ENCODE data around the gene TSPAN18.

- TF ChIP-seq YY1 (IDR thresholded peaks at IDR 0.05; ENCODE audit: extremely low read depth, insufficient replicate concordance, low read depth, low read length) (no peak), SP1 (IDR thresholded peaks at IDR 0.05; ENCODE audit: low read depth) (no peak), POLR2A (IDR thresholded peaks at IDR 0.05; ENCODE audit: borderline replicate concordance, extremely low read depth, insufficient read depth, insufficient read length) (no peak), SIN3A (IDR thresholded peaks at IDR 0.05; ENCODE audit: low read depth) (no peak), ZNF274 (IDR thresholded peaks at IDR 0.05; ENCODE audit: low read depth, low read length) (no peak)
- TF ChIP-seq, protein P1, sequence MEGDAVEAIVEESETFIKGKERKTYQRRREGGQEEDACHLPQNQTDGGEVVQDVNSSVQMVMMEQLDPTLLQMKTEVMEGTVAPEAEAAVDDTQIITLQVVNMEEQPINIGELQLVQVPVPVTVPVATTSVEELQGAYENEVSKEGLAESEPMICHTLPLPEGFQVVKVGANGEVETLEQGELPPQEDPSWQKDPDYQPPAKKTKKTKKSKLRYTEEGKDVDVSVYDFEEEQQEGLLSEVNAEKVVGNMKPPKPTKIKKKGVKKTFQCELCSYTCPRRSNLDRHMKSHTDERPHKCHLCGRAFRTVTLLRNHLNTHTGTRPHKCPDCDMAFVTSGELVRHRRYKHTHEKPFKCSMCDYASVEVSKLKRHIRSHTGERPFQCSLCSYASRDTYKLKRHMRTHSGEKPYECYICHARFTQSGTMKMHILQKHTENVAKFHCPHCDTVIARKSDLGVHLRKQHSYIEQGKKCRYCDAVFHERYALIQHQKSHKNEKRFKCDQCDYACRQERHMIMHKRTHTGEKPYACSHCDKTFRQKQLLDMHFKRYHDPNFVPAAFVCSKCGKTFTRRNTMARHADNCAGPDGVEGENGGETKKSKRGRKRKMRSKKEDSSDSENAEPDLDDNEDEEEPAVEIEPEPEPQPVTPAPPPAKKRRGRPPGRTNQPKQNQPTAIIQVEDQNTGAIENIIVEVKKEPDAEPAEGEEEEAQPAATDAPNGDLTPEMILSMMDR (IDR thresholded peaks at IDR 0.05 in 2 of 3, conservative IDR thresholded peaks at IDR 0.05 in 1 of 3; ENCODE audit: borderline replicate concordance in 1 of 3, insufficient read depth in 1 of 3, low read depth in 2 of 3, low read length in 2 of 3): no peak
- TF ChIP-seq, protein P2, sequence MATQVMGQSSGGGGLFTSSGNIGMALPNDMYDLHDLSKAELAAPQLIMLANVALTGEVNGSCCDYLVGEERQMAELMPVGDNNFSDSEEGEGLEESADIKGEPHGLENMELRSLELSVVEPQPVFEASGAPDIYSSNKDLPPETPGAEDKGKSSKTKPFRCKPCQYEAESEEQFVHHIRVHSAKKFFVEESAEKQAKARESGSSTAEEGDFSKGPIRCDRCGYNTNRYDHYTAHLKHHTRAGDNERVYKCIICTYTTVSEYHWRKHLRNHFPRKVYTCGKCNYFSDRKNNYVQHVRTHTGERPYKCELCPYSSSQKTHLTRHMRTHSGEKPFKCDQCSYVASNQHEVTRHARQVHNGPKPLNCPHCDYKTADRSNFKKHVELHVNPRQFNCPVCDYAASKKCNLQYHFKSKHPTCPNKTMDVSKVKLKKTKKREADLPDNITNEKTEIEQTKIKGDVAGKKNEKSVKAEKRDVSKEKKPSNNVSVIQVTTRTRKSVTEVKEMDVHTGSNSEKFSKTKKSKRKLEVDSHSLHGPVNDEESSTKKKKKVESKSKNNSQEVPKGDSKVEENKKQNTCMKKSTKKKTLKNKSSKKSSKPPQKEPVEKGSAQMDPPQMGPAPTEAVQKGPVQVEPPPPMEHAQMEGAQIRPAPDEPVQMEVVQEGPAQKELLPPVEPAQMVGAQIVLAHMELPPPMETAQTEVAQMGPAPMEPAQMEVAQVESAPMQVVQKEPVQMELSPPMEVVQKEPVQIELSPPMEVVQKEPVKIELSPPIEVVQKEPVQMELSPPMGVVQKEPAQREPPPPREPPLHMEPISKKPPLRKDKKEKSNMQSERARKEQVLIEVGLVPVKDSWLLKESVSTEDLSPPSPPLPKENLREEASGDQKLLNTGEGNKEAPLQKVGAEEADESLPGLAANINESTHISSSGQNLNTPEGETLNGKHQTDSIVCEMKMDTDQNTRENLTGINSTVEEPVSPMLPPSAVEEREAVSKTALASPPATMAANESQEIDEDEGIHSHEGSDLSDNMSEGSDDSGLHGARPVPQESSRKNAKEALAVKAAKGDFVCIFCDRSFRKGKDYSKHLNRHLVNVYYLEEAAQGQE (IDR thresholded peaks at IDR 0.05; ENCODE audit: low read depth): no peak
These were observed 130.8 kb downstream of the TSPAN18 start for GRCh38 chr11:44857490-44858090.

All from HCT116 (cell line).